HuH-7.5 (cell line): ENCODE results near the gene BLID.

ENCODE experiments used
- DNase-seq: peaks from one replicate; pipeline ENCODE4 v3.0.0; 2011; ENCODE audit warnings: low spot score

BLID gene

GRCh38 chr11:122104341-122104740 is 11.7 kb downstream of the BLID start:
- DNase-seq, result no peak

DNA sequence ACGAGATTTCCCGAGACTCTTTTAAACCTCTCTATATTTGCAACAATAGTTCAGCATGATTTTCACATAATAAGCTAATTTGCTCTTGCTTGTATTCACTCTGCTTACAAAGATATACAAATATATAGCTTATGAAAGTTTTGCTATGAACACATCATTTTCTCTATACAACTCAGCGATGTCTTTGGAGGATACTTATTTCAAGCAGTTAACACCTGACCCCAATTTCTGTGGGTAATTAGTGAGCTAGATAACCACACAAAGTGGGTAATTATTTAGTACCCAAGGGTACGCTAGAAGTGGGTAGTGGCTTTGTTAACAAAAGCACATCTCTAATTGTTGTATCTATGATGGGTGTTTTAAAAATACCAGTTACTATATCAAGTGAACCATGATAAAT is 12.3 kb downstream of the BLID start:
- no peak for DNase-seq

DNA sequence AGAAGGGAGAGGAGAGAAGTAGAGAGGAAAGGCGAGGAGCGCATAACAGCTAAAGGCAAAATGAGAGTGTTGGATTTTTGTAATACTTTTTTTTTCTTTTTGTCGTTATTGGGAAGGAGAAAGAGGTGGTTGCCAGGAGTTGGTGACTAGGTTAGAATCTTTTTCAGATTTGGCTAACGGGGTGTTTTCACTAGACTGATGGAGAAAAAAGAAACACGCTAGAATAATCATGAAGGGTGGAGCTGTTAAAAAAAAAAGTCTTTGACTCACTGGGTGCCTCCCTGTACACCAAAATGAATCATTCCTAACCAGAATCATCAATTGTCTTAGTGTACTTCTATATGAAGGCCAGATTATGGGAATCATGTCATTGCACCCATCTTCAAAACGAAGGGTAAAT is 12.7 kb downstream of the BLID start:
- no peak for DNase-seq

DNA sequence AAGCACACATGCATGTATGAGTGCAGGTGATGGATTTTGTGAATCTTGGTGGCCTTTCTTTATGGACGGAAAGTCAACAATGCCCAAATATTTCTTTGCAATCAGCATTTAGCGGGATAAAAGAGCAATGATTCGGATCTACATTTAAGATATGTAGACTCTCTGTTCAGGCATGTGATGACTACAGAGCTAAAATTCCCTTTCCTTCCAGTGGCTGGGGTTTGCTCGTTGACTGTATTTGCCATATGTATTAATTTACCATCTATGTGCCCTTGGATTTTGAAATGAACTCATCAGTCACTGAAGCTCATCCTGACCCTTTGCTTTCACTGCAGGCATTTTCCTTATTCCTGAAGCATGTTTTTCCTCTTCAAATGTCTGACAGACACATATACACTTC is 13.6 kb downstream of the BLID start:
- DNase-seq, result no peak

DNA sequence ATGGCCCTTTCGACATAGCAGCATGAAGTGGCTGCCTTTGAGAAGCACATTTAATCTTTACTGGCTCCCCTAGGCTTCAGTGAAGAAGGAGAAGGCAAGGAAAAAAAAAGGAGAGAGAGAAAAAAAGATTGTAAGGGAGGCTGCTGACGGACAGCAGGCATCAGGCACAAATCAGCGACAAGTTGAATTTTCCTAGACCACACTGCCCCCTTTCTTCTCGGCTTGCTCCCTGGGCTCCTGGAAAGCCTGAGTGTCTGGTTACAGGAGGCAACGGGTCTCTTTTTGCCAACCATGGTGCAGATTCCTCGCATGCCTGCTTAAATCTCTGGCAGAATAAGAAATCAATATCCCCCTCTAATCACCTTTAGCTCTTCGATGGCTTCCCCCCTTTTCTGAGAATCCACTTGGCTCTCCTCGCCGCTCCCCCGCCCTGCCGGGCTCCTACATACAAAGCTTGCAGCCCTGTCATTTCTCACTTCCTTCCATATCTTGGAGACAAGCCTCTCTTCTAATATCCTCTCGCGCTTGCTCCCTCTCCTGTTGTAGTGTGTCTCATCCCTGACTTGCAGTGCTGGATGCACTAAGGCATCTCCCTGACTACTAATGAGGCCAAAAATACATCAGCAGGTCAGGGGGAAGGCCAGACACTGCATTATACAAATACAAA is 14.3 kb downstream of the BLID start:
- no peak for DNase-seq

- no peak for DNase-seq
Measured at GRCh38 chr11:122100756-122101080, 15.3 kb downstream of the BLID start.

DNA sequence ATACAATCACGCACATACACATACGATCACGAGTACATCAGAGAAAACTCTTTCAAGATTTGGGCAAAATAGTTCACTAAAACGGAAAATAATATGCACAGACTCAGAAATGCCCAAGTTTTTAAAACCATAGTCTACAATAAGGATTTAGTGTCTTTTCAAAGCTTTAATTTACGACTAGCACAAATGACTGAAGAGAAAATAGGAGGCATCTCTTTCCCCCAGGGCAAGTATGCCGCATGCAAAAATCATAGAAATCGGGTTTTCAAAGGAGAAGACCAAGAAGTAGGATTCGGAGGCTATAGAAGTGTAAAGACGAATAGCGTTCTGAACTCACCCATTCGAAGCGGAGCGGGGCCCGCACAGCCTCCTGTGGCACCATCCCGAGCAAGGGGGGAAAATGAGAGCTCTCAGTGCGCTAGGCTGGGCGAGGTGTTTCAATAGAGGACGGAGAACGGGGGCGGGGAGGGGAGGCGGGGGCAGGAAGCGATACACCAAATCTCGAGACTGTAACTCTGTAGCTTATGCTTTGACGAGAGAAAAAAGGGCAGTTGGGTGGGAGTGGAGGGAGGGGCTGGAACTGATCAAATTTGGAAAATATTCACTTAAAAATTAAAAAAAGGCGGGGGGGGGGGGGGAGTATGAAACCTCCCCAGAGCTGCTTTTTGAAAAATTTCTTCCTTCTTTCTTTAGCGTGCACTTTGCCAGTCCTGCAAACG is 15.8 kb downstream of the BLID start:
- no peak for DNase-seq

DNA sequence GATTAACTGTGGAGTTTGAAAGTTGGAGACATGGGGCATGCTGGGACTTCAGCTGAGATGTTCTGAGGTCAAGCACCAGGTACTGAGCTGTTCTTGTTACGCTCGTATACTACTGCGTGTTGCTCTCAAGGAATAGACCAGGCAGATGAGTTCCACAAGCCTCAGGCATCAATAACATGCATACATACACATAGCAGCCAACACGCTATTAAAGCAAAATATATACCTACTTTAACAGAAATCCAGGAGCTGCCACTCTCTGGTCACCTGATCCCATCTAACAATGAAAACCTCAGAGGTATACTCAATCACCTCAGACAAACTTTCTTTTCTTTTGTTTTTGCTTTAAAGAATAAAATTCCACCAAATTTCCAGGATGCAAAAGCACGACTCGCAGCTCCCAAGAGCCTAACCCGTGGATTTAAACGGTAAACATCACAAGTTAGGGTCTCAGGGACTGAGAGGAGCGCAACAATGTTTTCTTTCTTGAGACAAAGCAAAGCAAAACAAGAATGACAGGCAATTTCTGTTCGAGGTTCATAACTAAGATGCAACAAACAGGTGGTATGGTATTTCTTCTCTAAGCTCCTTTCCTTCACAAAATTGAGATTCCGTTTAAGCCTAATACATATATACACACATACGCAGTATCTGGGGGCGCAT is 16.5 kb downstream of the BLID start:
- DNase-seq, result no peak

GRCh38 chr11:122098261-122098980 is 17.6 kb downstream of the BLID start:
- DNase-seq, result no peak

DNA sequence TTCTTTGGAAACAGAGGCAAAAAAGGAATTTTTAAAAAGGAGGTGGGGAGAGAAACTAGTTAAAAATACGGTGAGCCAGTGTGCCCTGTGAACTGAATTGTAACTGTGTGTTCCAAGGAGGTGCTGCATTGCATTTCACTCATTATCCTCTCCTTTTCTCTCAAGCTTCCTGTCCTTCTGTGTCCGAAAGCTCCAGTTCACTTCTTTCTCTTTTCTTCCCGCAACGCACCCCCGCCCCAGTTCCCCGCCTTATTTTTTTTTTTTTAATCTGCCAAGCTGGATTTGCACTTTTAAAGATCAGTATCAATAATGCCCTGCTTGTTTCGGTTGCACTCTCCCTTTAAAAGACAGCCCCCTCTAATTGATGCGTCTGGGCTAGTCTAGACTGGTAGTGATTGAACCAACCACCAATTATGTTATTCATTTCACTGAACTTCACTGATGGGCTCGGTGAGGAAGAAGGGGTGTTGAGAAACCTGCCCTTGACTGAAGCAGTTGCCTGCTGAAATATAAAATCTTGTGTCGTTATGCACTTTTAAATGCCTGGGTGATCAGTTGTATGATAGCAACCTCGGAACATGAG is 18.5 kb downstream of the BLID start:
- DNase-seq, result no peak

- no peak for DNase-seq
Measured at GRCh38 chr11:122096272-122097112, 19.5 kb downstream of the BLID start.

GRCh38 chr11:122095681-122096262 is 20.2 kb downstream of the BLID start:
- DNase-seq, result no peak

DNA sequence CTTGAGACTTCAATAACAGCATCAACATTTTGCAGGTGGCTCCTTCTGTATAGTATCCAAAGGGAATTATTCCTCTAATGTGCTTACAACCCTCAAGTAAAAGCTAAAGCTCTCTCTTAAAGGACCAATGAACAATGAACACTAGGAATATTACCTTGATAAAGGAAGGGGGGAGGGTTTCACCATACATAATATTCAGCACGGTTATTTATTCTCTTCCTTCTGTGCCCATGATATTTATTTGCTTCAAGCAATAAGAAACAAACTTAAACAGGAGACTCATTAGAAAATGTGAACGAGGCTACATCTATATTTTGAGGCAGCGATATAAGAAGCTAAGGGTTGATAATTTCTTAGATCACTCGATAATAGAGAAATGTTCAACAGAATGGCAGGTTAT is 21.2 kb downstream of the BLID start:
- DNase-seq, result no peak

DNA sequence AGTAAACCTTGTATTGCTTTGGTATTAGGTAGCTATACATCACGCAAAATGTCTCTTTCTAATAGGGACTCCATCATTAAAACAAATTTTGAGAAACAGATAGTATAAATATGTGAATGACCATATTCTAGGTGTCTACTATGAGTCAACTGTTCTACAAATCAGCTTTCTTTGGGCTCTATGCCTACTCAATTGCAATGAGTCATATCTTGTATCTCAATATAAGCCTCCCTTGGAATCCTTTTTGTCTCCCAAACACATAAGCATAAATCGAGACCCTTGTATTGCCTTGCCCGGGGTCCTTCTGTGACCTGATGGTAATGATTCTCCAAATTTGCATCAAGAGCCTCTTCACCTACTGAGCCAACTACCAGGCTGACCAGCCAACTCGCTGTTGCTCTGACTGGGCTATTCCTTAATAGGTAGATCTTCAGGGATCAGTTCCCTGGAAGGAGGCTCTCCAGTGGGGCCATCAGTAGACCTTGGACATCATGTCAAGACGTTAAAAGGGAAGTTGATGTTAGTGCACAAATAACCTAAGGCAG is 22.2 kb downstream of the BLID start:
- no peak for DNase-seq

DNA sequence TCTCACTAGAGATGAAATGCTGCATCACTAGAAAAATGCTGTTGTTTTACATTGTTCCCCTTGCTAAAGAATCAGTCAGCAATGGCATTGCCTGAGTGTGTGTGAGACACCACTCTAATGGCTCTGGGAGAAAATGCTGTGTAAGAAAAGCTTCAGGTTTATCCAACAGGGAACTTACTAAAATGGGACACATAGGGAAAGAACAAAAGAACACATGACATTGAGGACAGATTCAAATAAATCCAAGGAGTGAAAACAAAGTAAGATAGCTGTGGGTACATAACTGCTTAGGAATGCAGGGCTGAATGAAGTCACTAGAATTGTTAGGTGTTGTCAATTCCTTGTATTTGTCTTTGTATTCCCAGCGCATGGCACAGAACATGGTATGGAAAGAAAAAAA is 24.2 kb downstream of the BLID start:
- DNase-seq, result no peak

DNA sequence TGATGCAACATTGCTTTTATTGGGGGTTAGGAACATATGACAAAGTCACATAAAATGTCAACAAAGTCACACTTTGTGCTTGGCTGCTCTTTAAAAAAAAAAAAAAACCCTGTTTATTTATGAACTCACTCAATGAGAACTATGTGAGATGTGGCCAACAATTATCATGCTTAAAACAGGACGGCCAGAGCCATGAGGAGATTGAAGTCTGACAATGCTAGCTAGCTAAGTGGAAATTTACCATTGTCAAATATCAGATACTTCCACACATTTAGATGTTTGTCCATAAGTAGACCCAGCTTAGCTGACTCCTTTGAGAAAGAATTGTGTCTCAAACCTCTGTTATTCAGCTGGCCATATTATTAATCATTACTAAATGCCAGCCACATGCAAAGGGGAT is 26.9 kb downstream of the BLID start:
- DNase-seq, result no peak

- DNase-seq, result no peak
Measured at GRCh38 chr11:122085712-122086111, 30.3 kb downstream of the BLID start.

DNA sequence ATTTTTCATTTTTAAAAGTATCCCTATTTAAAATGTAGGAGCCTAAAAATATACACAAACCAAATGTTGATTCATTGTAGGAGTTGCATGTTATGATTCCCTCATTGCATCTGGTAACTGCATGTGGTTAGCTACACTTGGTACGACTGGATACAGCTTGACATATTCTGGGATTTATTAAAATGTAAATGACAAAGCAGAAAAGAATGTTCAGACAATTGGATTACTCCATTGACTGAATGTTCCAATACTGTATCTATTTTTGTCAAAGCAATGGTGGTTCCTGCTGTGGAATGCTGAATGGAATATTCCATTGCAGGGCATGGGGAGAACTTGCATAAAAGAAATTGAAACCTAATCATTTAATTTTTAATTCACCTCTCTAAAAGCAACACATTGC is 30.8 kb downstream of the BLID start:
- no peak for DNase-seq

DNA sequence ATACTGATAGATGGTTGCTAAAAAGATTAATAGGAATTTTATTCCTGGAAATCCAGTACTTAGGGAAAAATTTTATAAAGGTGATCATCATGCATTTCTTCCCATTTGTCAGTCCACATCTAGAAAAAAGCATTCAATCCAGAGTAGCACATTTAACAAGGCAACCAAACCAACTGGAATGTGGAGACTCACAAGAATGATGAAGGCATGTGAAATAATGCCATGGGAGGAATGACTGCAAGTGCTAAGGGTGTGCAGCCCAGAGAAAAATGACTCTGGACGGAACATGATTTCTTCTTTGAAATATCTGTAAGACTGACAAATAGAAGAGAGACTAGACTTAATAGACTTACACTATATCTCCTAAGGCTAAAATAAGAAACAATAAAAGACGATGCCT is 33.8 kb downstream of the BLID start:
- DNase-seq, result no peak

- DNase-seq, result no peak
Measured at GRCh38 chr11:122081073-122081472, 34.9 kb downstream of the BLID start.

- DNase-seq, result no peak
Measured at GRCh38 chr11:122077459-122077858, 38.6 kb downstream of the BLID start.
